Neuron (in vitro differentiated cells): Measurements from ENCODE around the gene DST.

Source experiments
- H2AFZ ChIP-seq: one replicate; pipeline ENCODE4 v1.6.1; 2013; ENCODE audit warnings: low read depth, mild to moderate bottlenecking, inconsistent platforms, low read length, moderate library complexity
- H3K27me3 ChIP-seq: one replicate; pipeline ENCODE4 v1.6.1; 2013; ENCODE audit warnings: low read length; ENCODE audit not compliant: insufficient read depth
- H3K36me3 ChIP-seq: one replicate; pipeline ENCODE4 v1.6.1; 2013; ENCODE audit warnings: low read length; ENCODE audit not compliant: insufficient read depth
- H3K4me1 ChIP-seq: one replicate; pipeline ENCODE4 v1.6.1; 2013; ENCODE audit warnings: low read length; ENCODE audit not compliant: insufficient read depth
- H3K4me3 ChIP-seq: 2 replicates; pipeline ENCODE4 v1.5.1; 2013; ENCODE audit warnings: mild to moderate bottlenecking, low read length, moderate library complexity
- H3K9me3 ChIP-seq: one replicate; pipeline ENCODE4 v1.6.1; 2013; ENCODE audit warnings: low read length

DST gene

GRCh38 chr6:56520218-56520617 is 122.5 kb downstream of the DST start:
- peaks cover 52% of the 10 kb centered on the region for H3K36me3 ChIP-seq

GRCh38 chr6:56518995-56519767 is 123.5 kb downstream of the DST start:
- H2AFZ ChIP-seq, result no peak overlapping the region
- peaks cover 60% of the 10 kb centered on the region for H3K36me3 ChIP-seq
- H3K9me3 ChIP-seq, result peaks cover 5% of the 10 kb centered on the region
- no peaks in the 10 kb centered on the region for H3K4me1 ChIP-seq
- no peak overlapping the region for H3K4me3 ChIP-seq
- H3K27me3 ChIP-seq, result no peaks in the 10 kb centered on the region

More at GRCh38 chr6:56520218-56520617, 122.5 kb downstream of the DST start:
- no peaks in the 10 kb centered on the region for H3K27me3 ChIP-seq
- peaks cover 6% of the 10 kb centered on the region for H3K4me1 ChIP-seq
- no peak overlapping the region for H3K4me3 ChIP-seq
- H2AFZ ChIP-seq, result no peak overlapping the region
- peaks cover 5% of the 10 kb centered on the region for H3K9me3 ChIP-seq

- peaks cover 58% of the 10 kb centered on the region for H3K36me3 ChIP-seq
- no peak overlapping the region for H2AFZ ChIP-seq
- peaks cover 5% of the 10 kb centered on the region for H3K9me3 ChIP-seq
- no peaks in the 10 kb centered on the region for H3K27me3 ChIP-seq
- H3K4me1 ChIP-seq, result no peaks in the 10 kb centered on the region
- H3K4me3 ChIP-seq, result no peak overlapping the region
These were observed 125.4 kb downstream of the DST start for GRCh38 chr6:56517155-56517745.

- peaks cover 58% of the 10 kb centered on the region for H3K36me3 ChIP-seq
- H3K9me3 ChIP-seq, result peaks cover 5% of the 10 kb centered on the region
- no peaks in the 10 kb centered on the region for H3K27me3 ChIP-seq
- no peaks in the 10 kb centered on the region for H3K4me1 ChIP-seq
- H2AFZ ChIP-seq, result no peak overlapping the region
- H3K4me3 ChIP-seq, result no peak overlapping the region
These were observed 126.7 kb downstream of the DST start for GRCh38 chr6:56516003-56516402.

GRCh38 chr6:56515081-56515905 is 127.4 kb downstream of the DST start:
- Histone ChIP-seq H3K4me3 (no peak overlapping the region), H3K4me1 (no peaks in the 10 kb centered on the region), H3K27me3 (no peaks in the 10 kb centered on the region), H3K36me3 (peaks cover 59% of the 10 kb centered on the region), H2AFZ (no peak overlapping the region), H3K9me3 (peaks cover 5% of the 10 kb centered on the region)

GRCh38 chr6:56514395-56514794 is 128.3 kb downstream of the DST start:
- peaks cover 59% of the 10 kb centered on the region for H3K36me3 ChIP-seq
- peaks cover 2% of the 10 kb centered on the region for H3K9me3 ChIP-seq
- no peaks in the 10 kb centered on the region for H3K27me3 ChIP-seq
- no peaks in the 10 kb centered on the region for H3K4me1 ChIP-seq
- no peak overlapping the region for H3K4me3 ChIP-seq
- H2AFZ ChIP-seq, result no peak overlapping the region

GRCh38 chr6:56513631-56514030 is 129.1 kb downstream of the DST start:
- Histone ChIP-seq H3K4me1 (no peaks in the 10 kb centered on the region), H3K27me3 (no peaks in the 10 kb centered on the region), H3K9me3 (no peaks in the 10 kb centered on the region), H3K36me3 (peaks cover 61% of the 10 kb centered on the region), H3K4me3 (no peak overlapping the region), H2AFZ (no peak overlapping the region)

GRCh38 chr6:56511591-56511990 is 131.1 kb downstream of the DST start:
- Histone ChIP-seq H3K27me3 (no peaks in the 10 kb centered on the region), H3K9me3 (no peaks in the 10 kb centered on the region), H3K4me1 (no peaks in the 10 kb centered on the region), H3K4me3 (no peak overlapping the region), H3K36me3 (peaks cover 62% of the 10 kb centered on the region), H2AFZ (no peak overlapping the region)

- peaks cover 68% of the 10 kb centered on the region for H3K36me3 ChIP-seq
- H3K4me1 ChIP-seq, result no peaks in the 10 kb centered on the region
- no peaks in the 10 kb centered on the region for H3K9me3 ChIP-seq
- no peak overlapping the region for H2AFZ ChIP-seq
- no peaks in the 10 kb centered on the region for H3K27me3 ChIP-seq
- no peak overlapping the region for H3K4me3 ChIP-seq
These were observed 131.6 kb downstream of the DST start for GRCh38 chr6:56510984-56511531.

- H3K27me3 ChIP-seq, result no peaks in the 10 kb centered on the region
- H3K36me3 ChIP-seq, result peaks cover 65% of the 10 kb centered on the region
- no peak overlapping the region for H2AFZ ChIP-seq
- H3K4me1 ChIP-seq, result no peaks in the 10 kb centered on the region
- H3K9me3 ChIP-seq, result no peaks in the 10 kb centered on the region
- no peak overlapping the region for H3K4me3 ChIP-seq
These were observed 133.7 kb downstream of the DST start for GRCh38 chr6:56509031-56509430.

- Histone ChIP-seq H3K27me3 (no peaks in the 10 kb centered on the region), H3K36me3 (peaks cover 62% of the 10 kb centered on the region), H3K9me3 (no peaks in the 10 kb centered on the region), H2AFZ (no peak overlapping the region), H3K4me1 (no peaks in the 10 kb centered on the region), H3K4me3 (no peak overlapping the region)
These were observed 135.2 kb downstream of the DST start for GRCh38 chr6:56507517-56507916.

- Histone ChIP-seq H2AFZ (no peak overlapping the region), H3K9me3 (no peaks in the 10 kb centered on the region), H3K36me3 (peaks cover 62% of the 10 kb centered on the region), H3K4me3 (no peak overlapping the region), H3K27me3 (no peaks in the 10 kb centered on the region), H3K4me1 (no peaks in the 10 kb centered on the region)
These were observed 137.0 kb downstream of the DST start for GRCh38 chr6:56505512-56506260.
